NCI-H2081 (cell line): ENCODE measurements around the gene PGK2.

Source experiments
- DNase-seq, 2 experiments: peaks; one replicate each; lab custom pipeline; 2025; lab: John Stamatoyannopoulos, UW

The PGK2 gene

DNA sequence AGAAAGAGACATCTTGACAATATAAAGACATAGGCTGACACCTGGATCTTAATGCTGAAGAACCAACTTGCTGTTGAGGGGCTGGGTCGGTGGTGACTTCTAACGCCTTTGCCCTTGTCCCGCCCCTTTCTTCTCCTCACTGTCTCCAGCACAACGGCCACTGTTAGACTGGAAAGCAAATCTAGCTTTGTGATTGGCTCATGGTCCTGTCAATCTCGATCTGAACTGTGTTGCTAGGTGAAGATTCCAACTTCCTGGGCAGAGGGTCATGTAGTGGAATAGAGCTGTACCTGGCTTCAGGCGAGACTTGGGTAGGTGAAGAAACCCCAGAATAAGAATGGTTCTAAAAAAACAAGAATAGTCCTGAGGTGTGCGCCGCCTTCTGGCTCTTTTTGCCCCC, at the start of gene PGK2:
TSS of gene PGK2 (minus strand) at position 110 of the 400 bp plus-strand sequence. CDS start at position 12, 98 bp downstream.
- DNase-seq, result peak in 1 of 2 experiments; percentile 0

- DNase-seq, result no peak
Observed at GRCh38 chr6:49835140-49835539, 48.1 kb upstream of the PGK2 start.

DNA sequence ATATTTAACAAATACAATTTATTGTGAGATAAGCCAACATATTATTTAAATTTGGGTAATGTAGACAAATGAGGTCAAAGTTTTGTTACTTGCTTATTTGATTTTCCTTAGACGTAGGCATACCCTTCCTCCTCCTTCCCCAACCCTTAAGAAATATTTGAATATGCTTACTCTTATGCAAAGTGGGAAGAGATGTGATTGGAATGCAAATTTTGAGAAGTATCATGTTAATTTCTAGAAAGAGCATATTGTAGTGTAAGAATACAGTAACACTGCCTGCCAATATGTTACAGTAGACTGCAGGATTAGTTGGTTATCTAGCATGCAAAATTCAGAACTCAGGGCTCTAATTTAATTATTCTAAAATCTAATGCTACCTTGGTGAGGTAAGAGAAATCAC, 46.3 kb upstream of the PGK2 start:
- no peak for DNase-seq

GRCh38 chr6:49826743-49827406, 39.8 kb upstream of the PGK2 start:
- no peak for DNase-seq

DNA sequence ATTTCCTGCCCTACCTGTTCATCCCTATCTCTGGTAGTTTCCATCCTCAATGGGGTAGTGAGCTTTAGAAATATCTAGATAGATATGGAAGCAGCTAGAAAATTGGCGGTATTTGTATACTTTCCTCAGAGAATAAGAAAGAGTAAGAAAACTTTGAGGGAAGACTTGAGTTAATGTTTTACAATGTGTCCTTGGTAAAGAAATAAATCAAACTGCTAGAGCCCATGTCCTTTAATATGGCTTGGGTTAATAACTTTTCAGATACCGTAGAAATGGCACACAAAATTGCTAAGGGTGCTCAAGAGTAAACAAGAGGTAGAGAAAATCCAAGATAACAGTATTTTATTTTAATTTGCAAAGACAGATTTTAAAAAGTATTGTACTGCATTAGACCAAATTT, 28.1 kb upstream of the PGK2 start:
- no peak for DNase-seq

- DNase-seq, result no peak
Observed at GRCh38 chr6:49813248-49813647, 26.2 kb upstream of the PGK2 start.

GRCh38 chr6:49806145-49806544, 19.1 kb upstream of the PGK2 start:
- DNase-seq, result no peak

DNA sequence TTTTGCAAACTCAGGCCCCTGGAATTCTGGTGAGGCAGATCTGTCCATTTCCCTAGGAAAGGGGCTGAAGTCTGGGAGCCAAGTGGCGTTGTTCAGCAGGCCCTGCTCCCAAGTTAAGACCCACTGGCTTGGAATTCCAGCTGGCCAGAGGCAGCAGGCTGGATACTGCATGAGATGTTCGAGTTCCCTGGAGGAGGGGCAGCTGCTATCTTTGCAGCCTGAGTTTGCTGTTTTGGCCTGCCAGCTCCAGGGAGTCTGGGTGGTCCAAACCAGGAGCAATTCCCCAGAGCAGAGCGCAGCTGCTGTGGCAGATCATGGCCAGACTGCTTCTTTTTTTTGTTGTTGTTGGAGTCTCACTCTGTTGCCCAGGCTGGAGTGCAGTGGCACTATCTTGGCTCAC, 18.2 kb upstream of the PGK2 start:
- no peak for DNase-seq

GRCh38 chr6:49801525-49801924, 14.4 kb upstream of the PGK2 start:
- no peak for DNase-seq

GRCh38 chr6:49799090-49799489, 12.0 kb upstream of the PGK2 start:
- DNase-seq, result no peak

DNA sequence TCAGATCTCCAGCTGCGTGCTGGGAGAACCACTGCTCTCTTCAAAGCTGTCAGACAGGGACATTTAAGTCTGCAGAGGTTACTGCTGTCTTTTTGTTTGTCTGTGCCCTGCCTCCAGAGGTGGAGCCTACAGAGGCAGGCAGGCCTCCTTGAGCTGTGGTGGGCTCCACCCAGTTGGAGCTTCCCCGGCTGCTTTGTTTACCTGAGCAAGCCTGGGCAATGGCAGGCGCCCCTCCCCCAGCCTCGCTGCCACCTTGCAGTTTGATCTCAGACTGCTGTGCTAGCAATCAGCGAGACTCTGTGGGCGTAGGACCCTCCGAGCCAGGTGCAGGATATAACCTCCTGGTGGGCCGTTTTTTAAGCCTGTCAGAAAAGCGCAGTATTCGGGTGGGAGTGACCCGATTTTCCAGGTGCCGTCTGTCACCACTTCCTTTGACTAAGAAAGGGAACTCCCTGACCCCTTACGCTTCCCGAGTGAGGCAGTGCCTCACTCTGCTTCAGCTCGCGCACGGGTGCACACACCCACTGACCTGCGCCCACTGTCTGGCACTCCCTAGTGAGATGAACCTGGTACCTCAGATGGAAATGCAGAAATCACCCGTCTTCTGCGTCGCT, 9.9 kb upstream of the PGK2 start:
- peak in 1 of 2 experiments; percentile 32 for DNase-seq

GRCh38 chr6:49790341-49790740, 3.3 kb upstream of the PGK2 start:
- DNase-seq, result no peak

- DNase-seq, result no peak
Observed at GRCh38 chr6:49784272-49784671, 2.8 kb downstream of the PGK2 start.

- no peak for DNase-seq
Observed at GRCh38 chr6:49782725-49783124, 4.4 kb downstream of the PGK2 start.

GRCh38 chr6:49782293-49782692, 4.8 kb downstream of the PGK2 start:
- DNase-seq, result no peak

DNA sequence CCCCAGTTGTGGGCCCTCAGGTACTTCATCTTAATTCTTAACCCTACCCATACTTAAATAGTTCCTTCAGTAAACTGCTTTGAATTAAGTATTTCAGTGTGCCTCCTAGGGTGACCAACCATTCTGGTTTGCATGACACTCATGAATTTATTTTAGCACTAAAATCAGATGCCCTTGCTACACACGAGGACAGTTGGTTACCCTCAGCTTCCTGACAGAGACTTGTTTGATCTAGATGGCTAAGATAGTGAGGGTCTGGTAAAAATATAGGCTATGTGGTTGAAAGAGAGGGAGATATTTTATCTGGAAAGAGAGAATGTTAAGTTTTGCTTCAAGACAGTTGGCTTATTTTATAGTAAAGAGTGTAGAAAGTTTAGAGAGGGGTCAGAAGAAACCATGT, 10.6 kb downstream of the PGK2 start:
- DNase-seq, result no peak

DNA sequence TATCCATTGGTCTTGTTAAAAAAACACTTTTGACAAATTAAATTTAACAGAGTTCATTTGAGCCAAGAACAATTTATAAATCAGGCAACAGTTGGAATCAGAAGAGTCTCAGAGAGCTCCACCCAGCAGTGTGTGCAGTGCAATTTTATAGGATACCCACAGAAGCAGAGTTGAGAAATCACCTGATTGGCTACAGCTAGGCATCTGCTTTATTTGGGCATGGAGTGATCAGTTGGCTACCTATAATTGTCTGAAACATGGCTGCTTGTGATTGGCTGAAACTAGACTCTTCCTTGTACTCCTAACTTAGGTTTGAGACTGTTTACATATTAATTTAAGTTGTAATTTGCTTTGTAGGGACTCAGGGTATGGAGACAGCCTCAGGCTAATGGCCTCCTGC, 12.0 kb downstream of the PGK2 start:
- DNase-seq, result no peak

DNA sequence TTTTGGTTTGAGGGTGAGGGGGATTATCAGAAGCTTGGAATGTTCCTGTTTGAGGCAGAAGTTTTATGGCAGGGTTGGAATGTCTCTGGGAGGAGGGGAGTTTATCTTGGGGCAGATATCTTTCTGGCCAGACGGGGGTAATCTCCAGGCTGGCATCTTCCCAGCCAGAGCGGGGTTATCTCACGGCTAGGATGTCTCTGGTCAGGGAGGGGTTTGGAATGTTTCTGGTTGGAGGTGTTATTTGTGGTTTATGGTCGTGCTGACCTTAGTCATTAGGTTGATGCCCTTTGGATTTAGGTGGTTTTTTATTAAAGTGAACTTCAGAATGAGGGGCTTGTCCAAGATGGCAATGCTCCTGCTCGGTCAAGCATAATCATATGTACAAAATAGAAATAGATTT, 14.8 kb downstream of the PGK2 start:
- DNase-seq, result no peak

- no peak for DNase-seq
Observed at GRCh38 chr6:49766762-49767161, 20.3 kb downstream of the PGK2 start.

- no peak for DNase-seq
Observed at GRCh38 chr6:49764571-49765236, 22.4 kb downstream of the PGK2 start.

GRCh38 chr6:49744259-49744658, 42.8 kb downstream of the PGK2 start, which contains the start of gene CRISP3:
Gene CRISP3 (minus strand): TSS chr6:49744388. CDS start chr6:49744367, 21 bp downstream.
- no peak for DNase-seq

GRCh38 chr6:49743429-49743828, 43.7 kb downstream of the PGK2 start:
- DNase-seq, result no peak

GRCh38 chr6:49739423-49739822, 47.7 kb downstream of the PGK2 start:
- peak; percentile 17 to 50 for DNase-seq
